Fibroblast of the aortic adventitia (primary cell): ENCODE data around the gene RBKS. TPM values are rescaled to one million over a fixed set of nuclear protein-coding genes. Genes with fewer than 3 reads are reported as not detected.

ENCODE experiments used
- DNase-seq: peaks from one replicate; pipeline ENCODE4 v3.0.0-alpha.2; 2010; ENCODE audit warnings: low read depth
- H3K4me3 ChIP-seq: 2 replicates; pipeline ENCODE4 v1.5.1; 2011; ENCODE audit warnings: low read depth, mild to moderate bottlenecking, control low read depth, low read length, moderate library complexity
- total RNA-seq: library from RNA; depleted of rRNA; stranded (reverse); fragments of >200 nt; gene quantifications from 2 replicates; pipeline ENCODE4 v1.2.3, GENCODE V29; 2012; ENCODE audit warnings: low replicate concordance
- TF ChIP-seq, protein P1 (sequence below): IDR thresholded peaks from 2 replicates; pipeline ENCODE4 v1.5.1; 2011; ENCODE audit warnings: mild to moderate bottlenecking, low read length, control low read depth, inconsistent platforms; ENCODE audit not compliant: insufficient read depth

RBKS gene
- total RNA-seq, 1 donor: 1.4 TPM

GRCh38 chr2:27839022-27839618, 51.1 kb downstream of the RBKS start:
- TF ChIP-seq, protein P1, sequence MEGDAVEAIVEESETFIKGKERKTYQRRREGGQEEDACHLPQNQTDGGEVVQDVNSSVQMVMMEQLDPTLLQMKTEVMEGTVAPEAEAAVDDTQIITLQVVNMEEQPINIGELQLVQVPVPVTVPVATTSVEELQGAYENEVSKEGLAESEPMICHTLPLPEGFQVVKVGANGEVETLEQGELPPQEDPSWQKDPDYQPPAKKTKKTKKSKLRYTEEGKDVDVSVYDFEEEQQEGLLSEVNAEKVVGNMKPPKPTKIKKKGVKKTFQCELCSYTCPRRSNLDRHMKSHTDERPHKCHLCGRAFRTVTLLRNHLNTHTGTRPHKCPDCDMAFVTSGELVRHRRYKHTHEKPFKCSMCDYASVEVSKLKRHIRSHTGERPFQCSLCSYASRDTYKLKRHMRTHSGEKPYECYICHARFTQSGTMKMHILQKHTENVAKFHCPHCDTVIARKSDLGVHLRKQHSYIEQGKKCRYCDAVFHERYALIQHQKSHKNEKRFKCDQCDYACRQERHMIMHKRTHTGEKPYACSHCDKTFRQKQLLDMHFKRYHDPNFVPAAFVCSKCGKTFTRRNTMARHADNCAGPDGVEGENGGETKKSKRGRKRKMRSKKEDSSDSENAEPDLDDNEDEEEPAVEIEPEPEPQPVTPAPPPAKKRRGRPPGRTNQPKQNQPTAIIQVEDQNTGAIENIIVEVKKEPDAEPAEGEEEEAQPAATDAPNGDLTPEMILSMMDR: no peak
- H3K4me3 ChIP-seq: no peak overlapping the region
- DNase-seq: no peak

DNA sequence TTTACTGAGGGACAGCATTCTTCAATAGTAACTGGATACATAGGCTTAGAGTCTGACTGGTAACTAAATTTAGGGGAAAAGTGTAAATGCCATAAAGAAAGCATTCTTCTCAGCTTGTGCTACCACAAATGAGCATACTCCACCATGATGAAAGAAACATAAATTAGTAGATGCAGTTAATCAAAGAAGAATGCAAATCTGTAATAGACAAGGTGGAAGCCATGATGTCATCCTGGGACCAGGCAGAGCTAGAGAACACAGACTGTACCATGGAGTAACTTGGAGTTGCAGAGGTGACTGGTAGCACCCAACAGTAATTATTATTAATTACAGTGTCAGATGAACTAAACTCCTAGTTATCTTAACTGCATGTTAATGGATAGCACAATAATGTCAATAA, 51.7 kb downstream of the RBKS start:
- no peak overlapping the region for H3K4me3 ChIP-seq
- TF ChIP-seq, protein P1: no peak
- no peak for DNase-seq

DNA sequence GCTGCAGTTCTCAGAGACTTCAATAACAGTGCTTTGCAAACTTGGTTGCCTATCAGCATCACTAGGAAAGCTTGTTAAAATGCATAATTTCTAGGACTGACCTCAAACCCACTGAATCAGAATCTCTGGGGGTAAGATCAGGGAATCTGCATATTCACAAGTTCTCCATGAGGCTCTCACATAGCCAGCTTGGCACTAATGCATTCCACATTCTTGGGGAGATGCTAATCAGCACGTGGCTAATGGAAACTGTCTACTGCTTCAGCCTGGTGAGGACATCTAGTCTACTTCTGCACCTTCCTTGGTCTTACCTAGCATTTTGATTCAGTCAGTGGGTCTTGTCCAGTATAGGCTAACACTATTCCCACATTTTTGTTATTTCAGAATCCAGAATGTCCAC, 56.3 kb downstream of the RBKS start:
- DNase-seq: peak; percentile 29
- no peak overlapping the region for H3K4me3 ChIP-seq
- TF ChIP-seq, protein P1: no peak

DNA sequence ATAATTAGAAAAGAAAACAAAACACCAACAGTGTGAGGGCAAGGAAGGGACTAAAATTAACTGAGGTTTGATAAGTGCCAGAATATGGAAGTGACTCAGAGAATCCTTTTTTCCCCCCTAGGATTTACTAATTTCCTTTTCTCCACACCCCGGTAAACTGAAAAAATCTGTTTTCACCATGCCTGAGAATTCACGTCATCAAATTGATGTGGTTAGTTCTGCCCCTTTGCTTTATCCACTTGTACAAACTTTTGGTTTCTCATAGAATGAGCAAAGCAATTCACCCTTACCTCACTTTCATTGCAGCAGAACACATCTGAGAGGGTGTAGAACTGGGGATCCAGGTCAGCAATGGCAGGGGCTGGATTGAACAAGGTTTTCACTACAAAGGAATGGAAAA, 57.8 kb downstream of the RBKS start:
- TF ChIP-seq, protein P1: no peak
- peak; percentile 71 for DNase-seq
- H3K4me3 ChIP-seq: no peak overlapping the region

DNA sequence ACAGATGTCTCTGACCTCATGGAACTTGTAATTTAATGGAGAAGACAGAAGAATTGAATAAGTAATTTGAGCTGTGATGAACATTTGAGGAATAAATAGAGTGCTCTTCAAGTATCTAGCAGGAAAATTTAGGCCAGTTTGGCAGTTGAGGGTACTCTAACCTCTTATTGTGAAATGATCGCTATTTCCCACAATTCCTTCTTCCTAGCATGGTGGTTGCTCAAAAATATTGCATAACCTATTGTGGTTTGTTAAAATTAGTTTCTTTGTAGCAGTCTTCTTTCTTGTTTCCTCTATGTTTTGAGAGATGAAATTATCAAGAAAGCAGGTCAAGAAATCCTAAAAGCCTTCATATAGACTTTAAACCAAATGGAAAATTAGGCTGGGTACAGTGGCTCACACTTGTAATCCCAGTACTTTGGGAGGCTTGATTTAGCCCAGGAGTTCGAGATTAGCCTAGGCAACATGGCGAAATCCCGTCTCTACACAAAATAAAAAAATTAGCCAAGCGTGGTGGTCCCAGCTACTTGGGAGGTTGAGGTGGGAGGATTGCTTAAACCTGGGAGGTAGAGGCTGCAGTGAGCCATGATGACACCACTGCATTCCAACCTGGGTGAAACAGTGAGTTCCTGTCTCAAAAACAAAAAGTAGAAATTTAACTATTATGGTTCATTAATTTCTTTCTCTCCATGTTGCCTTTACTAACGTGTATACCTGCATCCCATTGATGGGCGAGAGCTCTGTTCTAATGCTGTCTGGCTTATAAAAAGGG, 58.7 kb downstream of the RBKS start:
- DNase-seq: peak; percentile 25
- TF ChIP-seq, protein P1: no peak
- H3K4me3 ChIP-seq: no peak overlapping the region

DNA sequence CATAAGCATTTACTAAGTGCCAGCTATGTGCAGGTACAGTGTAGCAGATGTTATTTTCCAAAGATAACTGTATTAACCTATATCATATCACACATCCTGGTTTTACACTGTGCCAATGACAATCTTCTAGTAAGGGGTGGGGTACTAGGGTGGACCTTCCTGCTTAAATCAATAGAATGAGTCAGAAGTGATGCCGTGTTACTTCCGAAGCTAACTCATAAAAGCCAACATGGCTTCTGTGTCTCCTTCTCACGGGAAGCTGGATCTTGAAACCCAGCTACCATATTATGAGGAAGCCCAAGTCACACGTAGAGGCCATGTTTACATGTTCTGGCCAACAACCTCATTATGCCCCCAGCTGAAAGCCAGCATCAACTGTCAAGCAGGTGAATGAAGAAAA, 59.5 kb downstream of the RBKS start:
- H3K4me3 ChIP-seq: no peak overlapping the region
- TF ChIP-seq, protein P1: no peak
- DNase-seq: no peak
